NCI-H748 (cell line): ENCODE data around the gene PTOV1.

Source experiments
- DNase-seq: peaks from one replicate; lab custom pipeline; 2025; ENCODE audit not compliant: unreplicated experiment; lab: John Stamatoyannopoulos, UW

The PTOV1 gene

GRCh38 chr19:49858088-49858985 lies 7.4 kb downstream of the PTOV1 start:
- no peak for DNase-seq

GRCh38 chr19:49859682-49860335 lies 8.8 kb downstream of the PTOV1 start:
- no peak for DNase-seq

- no peak for DNase-seq
These were observed 9.6 kb downstream of the PTOV1 start for GRCh38 chr19:49860336-49861102.

- DNase-seq = peak; percentile 45
These were observed 10.1 kb downstream of the PTOV1 start for GRCh38 chr19:49861107-49861506.

GRCh38 chr19:49861541-49862378 lies 10.8 kb downstream of the PTOV1 start:
- no peak for DNase-seq

GRCh38 chr19:49862391-49863253 lies 11.7 kb downstream of the PTOV1 start:
- DNase-seq = no peak

GRCh38 chr19:49863254-49863934 lies 12.4 kb downstream of the PTOV1 start:
- no peak for DNase-seq

GRCh38 chr19:49863935-49864320 lies 13.0 kb downstream of the PTOV1 start:
- DNase-seq = no peak

- DNase-seq = no peak
These were observed 13.9 kb downstream of the PTOV1 start for GRCh38 chr19:49864890-49865289.

GRCh38 chr19:49866933-49867782 lies 16.2 kb downstream of the PTOV1 start, which contains the start of gene PNKP:
TSS of gene PNKP (minus strand) at chr19:49867576. CDS start at chr19:49867204, 372 bp downstream.
- DNase-seq = peak; percentile 97

GRCh38 chr19:49869009-49869483 lies 18.1 kb downstream of the PTOV1 start:
- DNase-seq = peak; percentile 94

- DNase-seq = peak; percentile 100
These were observed 18.7 kb downstream of the PTOV1 start for GRCh38 chr19:49869484-49870308.

GRCh38 chr19:49870309-49870901 lies 19.4 kb downstream of the PTOV1 start:
- DNase-seq = no peak

GRCh38 chr19:49871349-49871985 lies 20.5 kb downstream of the PTOV1 start:
- no peak for DNase-seq

- no peak for DNase-seq
These were observed 21.5 kb downstream of the PTOV1 start for GRCh38 chr19:49872245-49873128.
